Activated CD4-positive, alpha-beta memory T cell treated with anti-CD3 and anti-CD28 coated beads for 36 hours (primary cell): ENCODE results near the gene TRIM64. TPM values are rescaled to one million over a fixed set of nuclear protein-coding genes. Genes with fewer than 3 reads are reported as not detected.
"Not testable (repeated sequence)": the region's sequence is repeated elsewhere in the genome, so short reads cannot be mapped to it uniquely, and the experiment has no call there.

ENCODE experiments used
- CTCF ChIA-PET: fragments of 350-600 bp; sonication (Branson Sonifier 250); formaldehyde crosslinking; loops from one replicate; lab custom pipeline; 2021; ENCODE audit warnings: antibody characterized with exemption, inconsistent platforms; lab: Charles Lee
- POLR2A ChIA-PET: fragments of 350-600 bp; sonication (Branson Sonifier 250); formaldehyde crosslinking; loops from one replicate; lab custom pipeline; 2021; ENCODE audit warnings: antibody characterized with exemption; lab: Charles Lee
- DNase-seq: peaks from one replicate; pipeline ENCODE4 v3.0.0-alpha.2; 2020
- H3K27ac Mint-ChIP-seq: one replicate; pipeline ENCODE4 v1.8.0; 2021; ENCODE audit warnings: mixed read lengths
- H3K27me3 Mint-ChIP-seq: one replicate; pipeline ENCODE4 v1.8.0; 2021; ENCODE audit warnings: mixed read lengths
- H3K36me3 Mint-ChIP-seq: one replicate; pipeline ENCODE4 v1.8.0; 2021; ENCODE audit warnings: mixed read lengths
- H3K4me1 Mint-ChIP-seq: one replicate; pipeline ENCODE4 v1.8.0; 2021; ENCODE audit warnings: low read depth, mixed read lengths
- H3K4me3 Mint-ChIP-seq: one replicate; pipeline ENCODE4 v1.8.0; 2021; ENCODE audit warnings: mild to moderate bottlenecking, mixed read lengths
- H3K9me3 Mint-ChIP-seq: one replicate; pipeline ENCODE4 v1.8.0; 2021; ENCODE audit warnings: mixed read lengths
- intact Hi-C: fragments of 100-400 bp; cut with micrococcal nuclease; formaldehyde crosslinking; loops from one replicate; pipeline ENCODE4 v1.15.1; 2023
- total RNA-seq, 2 experiments: library from RNA; stranded (reverse); gene quantifications; one replicate each; pipeline ENCODE4 v1.2.3, GENCODE V29; 2021

The TRIM64 gene, protein sequence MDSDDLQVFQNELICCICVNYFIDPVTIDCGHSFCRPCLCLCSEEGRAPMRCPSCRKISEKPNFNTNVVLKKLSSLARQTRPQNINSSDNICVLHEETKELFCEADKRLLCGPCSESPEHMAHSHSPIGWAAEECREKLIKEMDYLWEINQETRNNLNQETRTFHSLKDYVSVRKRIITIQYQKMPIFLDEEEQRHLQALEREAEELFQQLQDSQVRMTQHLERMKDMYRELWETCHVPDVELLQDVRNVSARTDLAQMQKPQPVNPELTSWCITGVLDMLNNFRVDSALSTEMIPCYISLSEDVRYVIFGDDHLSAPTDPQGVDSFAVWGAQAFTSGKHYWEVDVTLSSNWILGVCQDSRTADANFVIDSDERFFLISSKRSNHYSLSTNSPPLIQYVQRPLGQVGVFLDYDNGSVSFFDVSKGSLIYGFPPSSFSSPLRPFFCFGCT
- not detected for total RNA-seq

DNA sequence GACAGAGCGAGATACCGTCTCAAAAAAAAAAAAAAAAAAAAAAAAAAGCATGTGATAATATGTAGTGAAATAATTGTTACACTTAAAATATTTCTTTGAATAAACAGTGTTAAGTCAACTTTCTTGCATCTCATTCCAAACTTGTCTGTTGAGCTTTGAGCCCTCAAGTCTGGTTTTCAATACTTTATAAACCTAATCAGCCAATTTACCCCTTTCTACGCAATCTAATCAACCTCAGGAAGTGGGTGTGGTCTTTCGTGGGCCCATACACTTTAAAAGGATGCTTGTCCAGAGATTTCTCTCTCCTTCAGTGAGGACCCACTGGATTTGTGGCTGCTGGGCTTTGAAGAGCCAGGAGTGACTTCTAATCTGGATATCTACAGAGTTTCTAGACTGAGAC lies at the start of gene TRIM64:
Gene TRIM64 (plus strand): TSS at position 301 of the 400 bp plus-strand sequence. CDS start 2,467 bp downstream, outside the sequence.
- CTCF ChIA-PET, H3K4me1 Mint-ChIP-seq, H3K36me3 Mint-ChIP-seq, H3K4me3 Mint-ChIP-seq, intact Hi-C loops, DNase-seq, H3K27me3 Mint-ChIP-seq, H3K27ac Mint-ChIP-seq, POLR2A ChIA-PET, H3K9me3 Mint-ChIP-seq: not testable (repeated sequence)

DNA sequence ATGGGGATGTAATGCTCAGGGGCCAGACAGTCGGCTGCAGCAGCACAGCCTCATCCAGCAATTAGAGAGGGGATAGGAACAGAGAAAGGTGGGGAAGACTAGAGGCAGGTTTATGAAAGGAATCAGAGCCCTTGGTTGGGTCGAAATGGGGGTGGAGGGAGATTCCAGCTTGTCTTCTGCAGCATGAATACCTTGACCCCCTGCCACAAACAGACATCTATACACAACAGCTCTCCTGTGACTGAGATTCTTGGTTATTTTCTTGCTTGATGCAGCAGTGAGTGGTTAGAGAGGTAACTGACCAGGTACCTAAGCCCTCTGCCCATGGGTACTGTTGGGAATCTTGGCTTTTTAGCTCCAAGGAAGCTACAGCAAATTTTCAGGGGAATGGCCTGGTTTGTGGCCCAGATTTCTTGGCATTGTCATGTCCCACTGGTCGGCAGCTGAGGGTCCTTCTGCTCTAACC lies 43.6 kb upstream of the TRIM64 start, which contains the start of gene TRIM49D1:
Gene TRIM49D1 (minus strand): TSS at position 51 of the 466 bp plus-strand sequence. CDS start 4,535 bp downstream, outside the sequence.
- H3K4me1 Mint-ChIP-seq, result no peaks in the 10 kb centered on the region
- CTCF ChIA-PET, result no interaction called here
- intact Hi-C loops, result no loop called here
- no peaks in the 10 kb centered on the region for H3K9me3 Mint-ChIP-seq
- no peak within 1 kb of the TSS for H3K27ac Mint-ChIP-seq
- DNase-seq, result no peak
- H3K4me3 Mint-ChIP-seq, result no peak within 1 kb of the TSS
- H3K27me3 Mint-ChIP-seq, result no peaks in the 10 kb centered on the region
- POLR2A ChIA-PET, result no interaction called here
- H3K36me3 Mint-ChIP-seq, result no peaks in the 10 kb centered on the region

DNA sequence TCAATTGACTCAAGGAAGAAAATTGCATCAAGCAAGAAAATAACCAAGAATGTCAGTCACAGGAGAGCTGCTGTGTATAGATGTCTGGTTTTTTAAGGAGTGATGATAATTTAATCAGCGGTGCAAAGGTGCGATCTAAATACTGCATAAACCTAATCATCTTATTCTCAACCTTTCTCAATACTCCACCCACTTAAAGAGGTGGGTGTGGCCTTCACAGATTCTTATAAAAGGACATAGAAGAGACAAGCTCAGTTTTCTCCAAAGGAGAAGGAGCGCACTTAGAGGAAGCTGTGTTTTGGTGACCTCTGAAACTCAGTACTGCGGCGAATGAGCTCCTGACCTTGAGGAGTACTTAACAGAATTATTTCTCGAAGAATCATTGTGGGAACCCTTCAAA lies 42.1 kb upstream of the TRIM64 start, which contains the start of gene TRIM49D2:
Gene TRIM49D2 (plus strand): TSS at position 301 of the 400 bp plus-strand sequence. CDS start 2,698 bp downstream, outside the sequence.
- intact Hi-C loops, H3K27me3 Mint-ChIP-seq, DNase-seq, H3K4me1 Mint-ChIP-seq, H3K36me3 Mint-ChIP-seq, CTCF ChIA-PET, POLR2A ChIA-PET, H3K27ac Mint-ChIP-seq, H3K4me3 Mint-ChIP-seq, H3K9me3 Mint-ChIP-seq: not testable (repeated sequence)

DNA sequence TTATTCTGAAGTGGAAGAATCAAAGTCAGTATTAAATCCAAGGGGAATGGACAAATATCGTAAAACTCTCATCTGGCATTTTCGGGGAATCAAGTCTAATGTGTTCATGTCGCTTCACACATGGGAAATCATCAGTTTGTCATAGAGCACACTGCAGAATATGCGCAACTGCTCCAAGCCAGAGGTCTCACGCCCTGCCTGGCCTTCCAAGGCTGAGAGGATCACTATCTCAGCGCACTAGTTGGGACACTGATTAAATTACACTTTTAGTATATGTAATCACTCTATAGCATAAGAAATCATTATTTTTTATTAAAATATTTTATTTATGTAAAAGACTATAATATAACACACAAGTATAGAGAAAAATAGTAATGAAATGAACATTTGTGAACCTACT lies 5.0 kb upstream of the TRIM64 start:
- CTCF ChIA-PET, POLR2A ChIA-PET, intact Hi-C loops, H3K27me3 Mint-ChIP-seq, H3K36me3 Mint-ChIP-seq, H3K27ac Mint-ChIP-seq, H3K4me3 Mint-ChIP-seq, H3K4me1 Mint-ChIP-seq, H3K9me3 Mint-ChIP-seq, DNase-seq: not testable (repeated sequence)

Other genes with a start within 250 kb of the TRIM64 start
- not detected for gene TRIM49, start 157.5 kb upstream of the TRIM64 start, total RNA-seq
- gene TRIM64B, start 87.5 kb upstream of the TRIM64 start, total RNA-seq, result not detected
- gene TRIM49D1, start 43.8 kb upstream of the TRIM64 start, total RNA-seq, result not detected
- not detected for gene TRIM49D2, start 42.0 kb upstream of the TRIM64 start, total RNA-seq
- gene TRIM49C, start 65.1 kb downstream of the TRIM64 start, total RNA-seq, result not detected
- not detected for gene UBTFL1, start 119.9 kb downstream of the TRIM64 start, total RNA-seq
- gene NAALAD2, start 168.6 kb downstream of the TRIM64 start, total RNA-seq, result not detected